GM21367 (cell line): ENCODE measurements around the gene CPTP.
"Not testable (repeated sequence)": the region's sequence is repeated elsewhere in the genome, so short reads cannot be mapped to it uniquely, and the experiment has no call there.

Experiments used
- ATAC-seq: cut with Tn5 transposase; IDR thresholded peaks from one replicate; pipeline ENCODE4 v1.9.1; 2021; ENCODE audit not compliant: unreplicated experiment

The CPTP gene

DNA sequence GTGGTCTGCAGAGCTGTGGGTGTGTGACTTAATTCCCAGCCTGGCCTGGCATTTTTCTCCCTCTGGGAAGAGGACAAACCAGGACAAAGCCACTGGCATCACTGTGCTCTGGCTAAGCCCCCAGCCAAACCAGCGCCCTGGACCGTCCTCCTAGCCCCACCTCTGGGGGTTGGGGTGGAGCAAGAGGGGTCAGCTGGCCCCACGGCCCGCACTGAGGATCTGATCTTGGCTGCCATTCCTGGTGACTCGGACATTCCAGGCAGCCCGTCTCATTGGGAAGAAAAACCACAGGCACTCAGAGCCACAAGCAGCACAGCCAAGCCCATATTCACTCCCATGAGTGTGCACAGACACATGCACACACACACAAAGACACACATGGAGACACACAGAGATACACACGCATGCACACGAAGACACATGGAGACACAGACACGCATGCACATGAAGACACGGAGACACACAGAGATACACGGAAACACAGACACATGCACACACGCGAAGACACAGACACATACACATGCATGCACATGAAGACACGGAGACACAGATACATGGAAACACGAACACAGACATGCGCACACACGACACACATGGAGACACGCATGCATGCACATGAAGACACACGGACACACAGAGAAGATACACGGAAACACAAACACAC, 36.0 kb downstream of the CPTP start:
- no peak for ATAC-seq

DNA sequence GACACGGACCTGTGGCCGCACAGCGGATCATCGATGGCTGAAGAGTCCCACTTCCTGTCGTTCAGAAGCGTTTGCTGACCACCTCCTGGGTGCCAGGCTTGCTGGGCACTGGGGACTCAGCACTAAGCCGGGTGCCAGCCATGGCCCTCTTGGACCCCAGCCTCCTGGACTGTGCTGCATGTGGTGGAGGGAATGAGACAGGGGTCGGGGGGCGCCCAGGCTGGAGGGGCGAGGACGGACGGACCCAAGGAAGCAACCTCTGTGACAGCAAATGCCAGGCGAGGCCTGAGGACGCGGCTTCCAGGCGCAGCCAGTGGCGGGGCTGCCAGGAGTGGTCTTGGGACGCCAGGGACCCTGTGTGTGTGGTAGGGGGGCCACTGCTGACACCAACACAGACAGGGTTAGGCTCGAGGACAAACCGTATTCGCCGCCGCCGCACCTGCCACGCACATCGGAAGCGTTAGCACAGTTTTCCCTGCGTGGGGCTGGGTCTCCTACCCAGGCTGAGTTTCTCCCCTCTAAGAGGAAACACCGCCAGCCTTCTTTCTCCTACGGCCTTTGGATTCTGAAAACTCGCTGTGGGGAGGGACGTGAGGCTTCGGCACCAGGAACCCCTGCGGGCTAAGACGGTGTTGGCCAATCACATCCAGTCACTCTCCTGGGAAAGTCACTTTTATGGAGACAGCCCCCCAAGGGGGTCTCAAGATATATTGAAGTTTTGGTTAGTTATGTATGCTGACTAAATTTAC, 36.8 kb downstream of the CPTP start:
- ATAC-seq: no peak

DNA sequence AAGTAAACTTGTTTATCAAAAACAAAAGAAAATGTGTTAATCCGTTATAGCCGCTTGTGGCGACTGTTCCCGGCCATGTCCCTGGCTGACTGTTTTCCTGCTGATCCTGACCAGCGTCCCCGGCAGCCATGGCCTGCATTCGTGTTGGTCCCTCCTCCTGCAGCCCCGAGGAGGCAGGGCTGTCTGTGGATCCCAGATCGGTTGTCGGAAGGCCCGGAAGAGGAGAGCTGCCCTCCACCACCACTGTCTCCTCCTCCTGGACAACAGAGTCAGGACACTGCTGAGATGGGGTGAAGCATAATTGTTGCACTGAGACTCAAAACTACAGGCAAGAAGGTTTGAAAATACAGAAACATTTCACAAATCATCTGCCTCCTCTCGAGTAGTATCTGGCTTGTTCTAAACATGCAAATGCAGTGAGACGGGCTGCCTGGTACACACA, 37.4 kb downstream of the CPTP start:
- no peak for ATAC-seq

DNA sequence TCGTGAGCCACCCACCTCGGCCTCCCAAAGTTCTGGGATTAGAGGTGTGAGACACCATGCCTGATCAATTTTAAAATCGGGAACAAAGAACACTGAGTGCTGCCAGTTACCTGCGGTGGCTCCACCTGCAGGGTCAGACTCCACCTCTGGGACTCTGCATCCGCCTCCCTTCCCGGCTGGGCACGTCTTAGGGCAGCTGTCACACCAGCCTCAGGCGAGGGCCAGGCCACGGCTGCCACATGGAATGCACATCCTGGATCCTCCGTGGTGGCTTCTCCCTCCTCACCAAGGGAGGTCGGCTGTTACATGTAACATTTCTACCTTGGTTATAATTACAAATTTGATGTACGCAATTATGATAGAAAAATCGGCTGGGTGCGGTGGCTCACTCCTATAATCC, 39.7 kb downstream of the CPTP start:
- no peak for ATAC-seq

GRCh38 chr1:1365875-1366698, 41.5 kb downstream of the CPTP start:
- no peak for ATAC-seq

GRCh38 chr1:1366699-1367066, 42.1 kb downstream of the CPTP start:
- ATAC-seq: no peak

DNA sequence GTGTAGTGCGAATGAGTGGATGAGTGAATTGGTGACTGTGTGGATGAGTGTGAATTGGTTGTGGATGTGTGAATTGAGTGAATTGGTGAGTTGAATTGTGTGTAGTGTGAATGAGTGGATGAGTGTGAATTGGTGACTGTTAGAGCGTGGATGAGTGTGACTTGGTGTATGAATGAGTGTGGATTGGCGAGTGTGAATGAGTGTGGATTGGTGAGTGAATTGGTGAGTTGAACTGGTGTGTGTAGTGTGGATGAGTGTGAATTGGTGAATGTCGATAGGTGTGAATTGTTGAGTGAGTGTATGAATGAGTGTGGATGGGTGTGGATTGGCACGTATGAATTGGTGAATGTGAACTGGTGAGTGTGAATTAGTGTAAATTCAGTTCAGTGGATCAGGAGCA, 42.7 kb downstream of the CPTP start:
- no peak for ATAC-seq

- ATAC-seq: not testable (repeated sequence)
Observed at GRCh38 chr1:1370094-1370493, 45.5 kb downstream of the CPTP start.

DNA sequence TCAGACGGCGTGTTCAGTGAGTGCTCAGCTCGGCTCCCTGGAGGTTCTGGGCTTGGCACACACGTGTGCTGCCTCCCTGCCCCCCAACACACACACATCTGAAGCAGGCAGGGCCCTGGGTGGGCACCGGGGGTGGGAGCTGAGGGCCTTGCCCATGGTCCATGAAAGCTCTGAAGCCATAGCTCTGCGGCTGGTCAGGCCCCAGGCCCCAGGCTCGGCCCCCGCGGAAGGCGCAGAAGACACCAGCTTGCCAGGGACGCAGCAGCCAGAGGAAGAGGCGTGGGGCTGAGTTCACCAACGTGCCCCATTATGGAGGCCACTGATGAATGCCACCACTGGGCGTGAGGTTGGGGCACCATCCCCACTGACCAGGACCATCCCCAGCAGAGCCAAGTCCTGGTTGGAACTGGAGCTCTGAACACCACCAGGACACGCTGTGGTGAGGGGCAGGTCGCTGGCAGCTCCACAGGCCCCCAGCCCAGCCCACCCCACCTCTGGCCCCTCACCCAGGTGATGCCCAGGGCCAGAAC, 46.2 kb downstream of the CPTP start:
- no peak for ATAC-seq

- no peak for ATAC-seq
Observed at GRCh38 chr1:1371364-1371745, 46.8 kb downstream of the CPTP start.

DNA sequence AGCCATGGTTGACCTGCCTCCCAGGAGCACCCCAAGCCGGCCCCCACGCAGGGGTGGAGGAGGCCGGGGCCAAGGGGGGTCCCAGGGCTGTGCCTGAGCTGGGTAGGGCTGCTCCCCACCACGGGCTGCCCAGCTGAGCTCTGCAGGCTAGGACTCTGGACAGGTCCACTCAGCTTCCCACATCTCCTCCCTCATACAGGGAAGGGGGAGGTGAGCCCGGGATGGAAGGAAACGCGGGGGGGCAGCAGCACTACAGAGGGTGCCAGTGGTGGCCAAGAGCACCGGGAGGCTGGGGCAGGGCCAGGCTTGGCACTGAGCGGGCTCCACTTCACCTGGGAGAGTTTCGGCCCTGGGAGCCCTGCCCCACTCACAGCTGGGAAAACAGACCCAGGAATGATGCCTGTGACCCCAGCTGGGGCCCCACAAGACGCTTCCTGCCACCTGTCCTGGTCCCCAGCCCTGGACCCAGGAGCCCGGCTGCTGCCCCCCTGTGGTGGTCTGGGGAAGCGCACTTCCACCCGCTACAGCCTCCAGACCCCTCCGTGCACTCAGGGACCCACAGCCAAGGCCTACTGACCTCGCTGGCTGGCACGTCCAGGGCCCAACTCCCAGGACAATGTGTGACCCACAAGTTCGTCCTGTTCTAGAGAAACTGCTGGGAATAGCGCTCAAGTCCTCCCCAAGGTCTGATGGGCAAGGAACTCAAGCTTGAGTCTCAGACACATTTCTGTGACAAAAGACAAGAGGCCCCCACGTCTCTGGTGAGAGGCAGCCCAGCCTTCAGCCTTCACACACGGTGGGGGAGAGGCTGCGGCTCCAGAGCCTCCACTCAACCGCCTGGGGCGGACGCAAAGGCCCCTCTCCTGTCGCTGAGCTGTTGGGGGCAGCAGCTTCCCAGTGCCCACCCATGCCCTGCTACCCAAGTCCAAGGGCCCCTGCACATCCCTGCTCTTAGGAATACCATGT, 47.4 kb downstream of the CPTP start:
- no peak for ATAC-seq

DNA sequence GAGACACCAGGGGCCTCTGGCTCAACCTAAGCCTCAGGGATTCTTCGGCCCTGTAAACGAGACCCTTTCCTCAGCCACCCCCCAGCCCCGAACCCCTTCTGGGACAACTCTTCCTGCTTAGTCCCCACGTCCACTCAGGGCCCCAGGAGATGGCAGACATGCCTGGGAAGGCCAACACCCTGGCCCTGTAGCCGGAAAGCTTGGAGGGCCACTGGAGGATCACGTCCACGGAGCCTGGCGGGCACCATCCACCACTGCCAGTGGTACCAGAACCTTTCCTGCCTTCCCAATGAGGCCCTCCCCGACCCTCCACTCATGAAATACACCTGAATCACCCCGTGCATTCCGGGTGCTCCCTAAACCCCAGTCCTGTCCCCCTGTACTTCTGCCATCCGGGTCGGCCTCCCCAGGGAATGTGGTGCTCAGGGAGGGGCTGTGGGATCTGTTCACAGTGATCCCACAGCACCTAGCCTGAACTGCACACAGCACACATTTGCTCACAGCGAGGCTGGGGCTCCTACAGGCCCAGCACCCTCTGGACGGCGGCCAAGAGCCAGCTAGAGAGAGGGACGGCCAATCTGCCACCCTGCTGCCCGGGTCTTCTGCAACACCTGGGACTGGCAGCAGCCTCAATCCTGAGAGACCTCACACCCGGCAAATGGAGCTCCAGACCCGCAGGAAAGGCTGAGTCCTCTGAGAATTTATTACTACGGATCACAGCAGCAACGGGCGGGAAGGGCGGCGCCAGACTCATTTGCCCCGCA, 48.6 kb downstream of the CPTP start:
- ATAC-seq: no peak

- no peak for ATAC-seq
Observed at GRCh38 chr1:1373815-1374588, 49.4 kb downstream of the CPTP start.

DNA sequence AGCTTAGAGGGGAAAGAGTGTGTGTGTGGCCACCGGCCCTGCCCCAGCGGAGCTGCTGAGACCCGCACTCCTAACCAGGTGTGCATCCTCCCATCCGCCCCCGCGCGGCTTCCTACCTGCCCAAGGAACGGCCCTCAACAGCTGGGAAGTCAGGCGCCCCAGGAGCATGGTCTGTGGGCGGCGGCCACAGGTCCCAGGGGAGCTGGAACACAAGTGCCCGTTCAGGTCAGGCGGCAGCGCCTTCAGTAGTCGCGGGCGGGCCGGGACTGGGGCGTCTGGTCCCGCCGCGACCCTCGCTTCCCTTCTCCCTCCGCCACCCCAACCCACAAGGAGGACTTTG, 50.0 kb downstream of the CPTP start:
- ATAC-seq: peak; percentile 1

GRCh38 chr1:1374929-1375662, 50.5 kb downstream of the CPTP start, which contains the start of gene AURKAIP1:
AURKAIP1 (minus strand) TSS chr1:1375207; CDS start chr1:1374756, 451 bp downstream.
- peak; percentile 77 for ATAC-seq

- no peak for ATAC-seq
Observed at GRCh38 chr1:1376551-1377226, 52.1 kb downstream of the CPTP start.

GRCh38 chr1:1377540-1378205, 53.1 kb downstream of the CPTP start:
- no peak for ATAC-seq
